ENCODE results near the gene DNAJC25. TPM values are rescaled to one million over a fixed set of nuclear protein-coding genes. Genes with fewer than 3 reads are reported as not detected.

DNAJC25 gene
- total RNA-seq, 2 donors from 2014 or later, result 11.7 to 13.5 TPM

DNA sequence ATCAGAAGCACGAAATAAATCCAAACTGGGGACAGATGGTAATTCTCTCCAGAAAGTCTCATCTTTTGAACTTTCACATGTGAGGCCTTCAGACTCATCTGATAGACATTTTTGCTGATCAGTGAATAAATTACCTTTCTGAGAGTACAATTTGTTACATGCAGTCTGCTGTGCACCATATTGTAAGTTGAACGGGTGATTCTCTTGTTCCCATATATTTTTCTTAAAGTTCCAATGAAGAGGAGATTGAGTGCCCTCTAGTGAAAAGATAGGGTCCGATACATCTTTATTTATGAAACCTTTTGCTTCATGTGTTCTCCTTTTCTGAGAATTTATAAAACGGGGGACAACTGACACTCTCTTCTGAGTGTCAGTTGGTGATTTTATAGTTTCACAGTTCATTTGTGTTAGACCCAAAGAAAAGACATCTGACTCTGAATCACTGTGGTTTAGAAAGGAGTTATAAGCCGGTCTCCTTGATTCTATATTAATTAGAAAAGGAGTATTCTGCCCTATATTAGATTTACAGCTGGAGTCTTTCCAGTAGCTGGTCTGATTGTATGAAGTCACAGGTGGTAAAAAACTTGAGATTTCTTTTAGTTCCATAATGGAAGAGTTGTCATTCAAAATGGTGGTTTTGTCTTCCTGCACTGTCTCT lies 60.7 kb downstream of the DNAJC25 start:
- no peaks in the 10 kb centered on the region for H3K9me3 ChIP-seq
- no peaks in the 10 kb centered on the region for H3K4me1 ChIP-seq (replicated peaks)
- H3K4me3 ChIP-seq, result no peak overlapping the region
- no peaks in the 10 kb centered on the region for H3K36me3 ChIP-seq
- no peaks in the 10 kb centered on the region for H3K27me3 ChIP-seq (replicated peaks; ENCODE audit: insufficient read depth)
- 42% methylated on average over 5 of the region's 5 CpGs for WGBS
- TF ChIP-seq POLR2A (IDR thresholded peaks at IDR 0.05) (no peak), POLR2AphosphoS5 (IDR thresholded peaks at IDR 0.05) (no peak)
- TF ChIP-seq, protein P1, sequence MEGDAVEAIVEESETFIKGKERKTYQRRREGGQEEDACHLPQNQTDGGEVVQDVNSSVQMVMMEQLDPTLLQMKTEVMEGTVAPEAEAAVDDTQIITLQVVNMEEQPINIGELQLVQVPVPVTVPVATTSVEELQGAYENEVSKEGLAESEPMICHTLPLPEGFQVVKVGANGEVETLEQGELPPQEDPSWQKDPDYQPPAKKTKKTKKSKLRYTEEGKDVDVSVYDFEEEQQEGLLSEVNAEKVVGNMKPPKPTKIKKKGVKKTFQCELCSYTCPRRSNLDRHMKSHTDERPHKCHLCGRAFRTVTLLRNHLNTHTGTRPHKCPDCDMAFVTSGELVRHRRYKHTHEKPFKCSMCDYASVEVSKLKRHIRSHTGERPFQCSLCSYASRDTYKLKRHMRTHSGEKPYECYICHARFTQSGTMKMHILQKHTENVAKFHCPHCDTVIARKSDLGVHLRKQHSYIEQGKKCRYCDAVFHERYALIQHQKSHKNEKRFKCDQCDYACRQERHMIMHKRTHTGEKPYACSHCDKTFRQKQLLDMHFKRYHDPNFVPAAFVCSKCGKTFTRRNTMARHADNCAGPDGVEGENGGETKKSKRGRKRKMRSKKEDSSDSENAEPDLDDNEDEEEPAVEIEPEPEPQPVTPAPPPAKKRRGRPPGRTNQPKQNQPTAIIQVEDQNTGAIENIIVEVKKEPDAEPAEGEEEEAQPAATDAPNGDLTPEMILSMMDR (IDR thresholded peaks at IDR 0.05), result peak in 2 of 4 experiments; percentile 24 to 49
- intact Hi-C loops (cut with DNase I), result no loop called here
- no peak overlapping the region for H3K27ac ChIP-seq
- DNase-seq (ENCODE audit: low spot score), result no peak

DNA sequence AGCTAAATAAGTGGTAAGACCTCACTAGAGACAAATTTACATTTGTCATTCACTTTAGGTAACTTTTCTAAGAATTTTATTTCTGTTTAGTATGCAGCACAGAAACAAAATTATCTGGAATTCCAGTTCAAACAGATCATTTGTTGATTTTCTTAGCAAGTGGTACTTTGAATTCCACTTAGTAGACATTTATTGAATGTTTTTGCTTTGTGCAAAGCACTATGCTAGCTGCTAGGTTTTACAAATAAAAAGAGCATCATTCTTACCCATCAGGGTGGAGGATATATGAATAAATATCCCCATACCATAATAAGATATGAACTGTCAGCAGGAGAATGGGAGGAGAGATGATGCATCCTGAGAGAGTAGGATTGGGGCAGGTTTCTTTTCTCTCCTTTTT lies 65.7 kb downstream of the DNAJC25 start:
- intact Hi-C loops (cut with DNase I), result no loop called here
- Histone ChIP-seq H3K27me3 (replicated peaks; ENCODE audit: insufficient read depth) (no peaks in the 10 kb centered on the region), H3K9me3 (no peaks in the 10 kb centered on the region), H3K4me3 (no peak overlapping the region), H3K4me1 (replicated peaks) (no peaks in the 10 kb centered on the region), H3K27ac (no peak overlapping the region), H3K36me3 (no peaks in the 10 kb centered on the region)
- DNase-seq (ENCODE audit: low spot score), result no peak
- TF ChIP-seq POLR2A (IDR thresholded peaks at IDR 0.05), result no peak
- TF ChIP-seq POLR2AphosphoS5 (IDR thresholded peaks at IDR 0.05), result no peak
- TF ChIP-seq, protein P1 (IDR thresholded peaks at IDR 0.05), result no peak

DNA sequence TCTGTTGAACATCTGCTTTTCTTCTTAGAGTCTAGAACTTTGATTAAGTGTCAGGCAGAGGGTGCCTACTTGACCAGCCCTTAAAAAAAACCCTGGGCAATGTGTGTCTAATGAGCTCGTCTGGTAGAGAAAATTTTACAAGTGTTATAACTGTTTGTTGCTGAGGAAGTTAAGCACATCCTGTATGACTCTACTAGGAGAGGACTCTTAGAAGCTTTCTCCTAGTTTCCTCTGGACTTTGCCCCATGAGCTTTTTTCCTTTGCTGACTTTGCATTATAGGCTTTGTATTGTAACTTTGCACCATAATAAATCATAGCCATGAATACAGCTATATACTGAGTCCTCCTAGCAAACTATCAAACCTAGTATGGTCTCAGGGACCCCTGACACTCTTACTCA lies 69.6 kb downstream of the DNAJC25 start:
- no peaks in the 10 kb centered on the region for H3K27me3 ChIP-seq (replicated peaks; ENCODE audit: insufficient read depth)
- intact Hi-C loops (cut with DNase I), result no loop called here
- DNase-seq (ENCODE audit: low spot score), result no peak
- H3K27ac ChIP-seq, result no peak overlapping the region
- no peaks in the 10 kb centered on the region for H3K4me1 ChIP-seq (replicated peaks)
- no peaks in the 10 kb centered on the region for H3K9me3 ChIP-seq
- H3K36me3 ChIP-seq, result no peaks in the 10 kb centered on the region
- WGBS, result 72% methylated on average over 1 of the region's 1 CpG
- TF ChIP-seq POLR2A (IDR thresholded peaks at IDR 0.05) (no peak), POLR2AphosphoS5 (IDR thresholded peaks at IDR 0.05) (no peak)
- TF ChIP-seq, protein P1 (IDR thresholded peaks at IDR 0.05), result no peak
- no peak overlapping the region for H3K4me3 ChIP-seq

Other genes starting within 250 kb of the DNAJC25 start
- gene ECPAS, start 147.0 kb upstream of the DNAJC25 start, total RNA-seq, result 100 to 1,000 TPM in 1 of 2 donors, 10 to 100 TPM in 1; 87.8 to 103 TPM
- gene ZNF483, start 106.2 kb upstream of the DNAJC25 start, total RNA-seq, result 10 to 100 TPM; 12.8 to 30.4 TPM
- 100 to 1,000 TPM in 1 of 2 donors, 10 to 100 TPM in 1; 43.9 to 110 TPM for gene PTGR1, start 31.7 kb upstream of the DNAJC25 start, total RNA-seq
- 10 to 100 TPM; 51.2 to 73.0 TPM for gene GNG10, start 30.3 kb downstream of the DNAJC25 start, total RNA-seq
- gene SHOC1, start 163.6 kb downstream of the DNAJC25 start, total RNA-seq, result 10 to 100 TPM in 1 of 2 donors, not detected in 1; 13.6 TPM

Data from prostate gland (tissue), 2 donors.